Neutrophil (primary cell): Measurements from ENCODE around the gene CREB5.
"Not testable (repeated sequence)": the region's sequence is repeated elsewhere in the genome, so short reads cannot be mapped to it uniquely, and the experiment has no call there.

ENCODE experiments used
- H3K27ac ChIP-seq: fragments of 200-600 bp; sonication (generic); 2 replicates; pipeline ENCODE4 v1.5.1; 2016; ENCODE audit warnings: mild to moderate bottlenecking, moderate library complexity
- H3K27me3 ChIP-seq: fragments of 200-600 bp; sonication (generic); 2 replicates; pipeline ENCODE4 v1.6.0; 2016; ENCODE audit warnings: mild to moderate bottlenecking
- H3K36me3 ChIP-seq: fragments of 200-600 bp; sonication (generic); 2 replicates; pipeline ENCODE4 v1.5.1; 2017
- H3K4me1 ChIP-seq, 2 experiments: fragments of 200-600 bp in 1 of 2; sonication (generic) in 1 of 2; 1 replicate in 1 of 2; 2 replicates in 1 of 2; pipeline versions ENCODE4 v1.5.1 to v1.6.1; 2013 to 2016; ENCODE audit warnings: low read depth in 1 of 2, low read length in 1 of 2, mild to moderate bottlenecking in 1 of 2, moderate library complexity in 1 of 2; ENCODE audit not compliant: control insufficient read depth in 1 of 2, insufficient read depth in 1 of 2
- H3K4me3 ChIP-seq, 2 experiments: fragments of 200-600 bp in 1 of 2; sonication (generic) in 1 of 2; 1 replicate in 1 of 2; 2 replicates in 1 of 2; pipeline ENCODE4 v1.5.1; 2013 to 2016; ENCODE audit warnings: low read depth in 1 of 2, low read length in 1 of 2, mild to moderate bottlenecking in 1 of 2, moderate library complexity in 1 of 2
- H3K9me3 ChIP-seq: fragments of 200-600 bp; sonication (generic); 2 replicates; pipeline ENCODE4 v1.5.1; 2016
- TF ChIP-seq, protein P1 (sequence below): fragments of 200-600 bp; sonication (generic); IDR thresholded peaks from 2 replicates; pipeline ENCODE4 v1.5.1; 2016; ENCODE audit warnings: antibody characterized with exemption

Gene CREB5

DNA sequence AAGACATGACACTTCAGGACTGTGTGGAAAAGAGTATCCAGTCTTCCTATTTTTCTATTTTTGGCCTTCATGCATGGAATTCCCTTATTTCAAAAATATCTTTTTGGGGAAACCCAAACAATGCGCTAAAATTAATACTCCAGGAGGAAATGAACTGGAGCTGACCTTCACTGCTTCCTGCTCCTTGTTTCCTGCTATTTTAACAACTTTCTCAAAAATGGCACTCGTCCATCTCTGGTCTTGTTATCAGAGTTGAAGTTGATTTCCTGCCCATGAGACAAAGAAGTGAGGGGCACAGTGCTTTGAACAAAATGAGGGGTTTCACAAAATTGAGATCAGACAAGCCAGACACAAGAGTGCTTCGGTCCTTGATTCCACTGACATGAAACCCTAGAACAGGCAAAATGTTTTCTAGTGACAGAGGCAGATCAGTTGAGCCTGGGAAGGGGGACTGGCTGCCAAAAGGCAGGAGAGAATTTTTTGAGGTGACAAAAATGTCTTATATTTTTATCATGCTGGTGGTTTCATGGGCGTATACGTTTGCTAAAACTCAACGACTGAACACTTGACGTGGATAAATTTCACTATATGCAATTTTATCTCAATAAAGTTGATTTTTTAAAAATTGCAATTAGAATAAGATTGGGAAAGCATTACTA lies 193.2 kb downstream of the CREB5 start:
- Histone ChIP-seq H3K4me1 (no peaks in the 10 kb centered on the region), H3K27me3 (peaks cover 6% of the 10 kb centered on the region), H3K27ac (no peak overlapping the region), H3K9me3 (no peaks in the 10 kb centered on the region), H3K36me3 (no peaks in the 10 kb centered on the region), H3K4me3 (no peak overlapping the region)
- TF ChIP-seq, protein P1, sequence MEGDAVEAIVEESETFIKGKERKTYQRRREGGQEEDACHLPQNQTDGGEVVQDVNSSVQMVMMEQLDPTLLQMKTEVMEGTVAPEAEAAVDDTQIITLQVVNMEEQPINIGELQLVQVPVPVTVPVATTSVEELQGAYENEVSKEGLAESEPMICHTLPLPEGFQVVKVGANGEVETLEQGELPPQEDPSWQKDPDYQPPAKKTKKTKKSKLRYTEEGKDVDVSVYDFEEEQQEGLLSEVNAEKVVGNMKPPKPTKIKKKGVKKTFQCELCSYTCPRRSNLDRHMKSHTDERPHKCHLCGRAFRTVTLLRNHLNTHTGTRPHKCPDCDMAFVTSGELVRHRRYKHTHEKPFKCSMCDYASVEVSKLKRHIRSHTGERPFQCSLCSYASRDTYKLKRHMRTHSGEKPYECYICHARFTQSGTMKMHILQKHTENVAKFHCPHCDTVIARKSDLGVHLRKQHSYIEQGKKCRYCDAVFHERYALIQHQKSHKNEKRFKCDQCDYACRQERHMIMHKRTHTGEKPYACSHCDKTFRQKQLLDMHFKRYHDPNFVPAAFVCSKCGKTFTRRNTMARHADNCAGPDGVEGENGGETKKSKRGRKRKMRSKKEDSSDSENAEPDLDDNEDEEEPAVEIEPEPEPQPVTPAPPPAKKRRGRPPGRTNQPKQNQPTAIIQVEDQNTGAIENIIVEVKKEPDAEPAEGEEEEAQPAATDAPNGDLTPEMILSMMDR = no peak

DNA sequence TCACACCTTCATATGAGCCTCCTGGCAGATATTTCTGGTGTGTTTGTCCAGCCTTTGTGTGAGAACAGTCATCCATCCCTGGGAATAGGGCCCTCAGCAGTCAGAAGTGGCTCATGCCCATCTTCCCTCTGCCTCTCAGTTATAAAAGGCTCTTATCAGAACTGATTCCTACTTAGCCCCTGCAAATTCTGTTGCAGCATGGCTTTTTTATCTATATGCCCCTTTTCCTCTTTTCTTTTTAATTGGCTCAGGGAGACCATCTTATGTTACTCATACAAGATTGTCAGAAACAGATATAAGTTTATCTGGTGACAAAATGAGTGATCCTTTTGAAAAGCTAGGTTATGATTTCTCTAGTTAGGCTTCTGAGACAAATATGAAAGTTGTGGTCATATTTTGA lies 194.1 kb downstream of the CREB5 start:
- Histone ChIP-seq H3K36me3 (no peaks in the 10 kb centered on the region), H3K4me3 (no peak overlapping the region), H3K27ac (no peak overlapping the region), H3K9me3 (no peaks in the 10 kb centered on the region), H3K27me3 (peaks cover 6% of the 10 kb centered on the region), H3K4me1 (no peaks in the 10 kb centered on the region)
- TF ChIP-seq, protein P1 = no peak

DNA sequence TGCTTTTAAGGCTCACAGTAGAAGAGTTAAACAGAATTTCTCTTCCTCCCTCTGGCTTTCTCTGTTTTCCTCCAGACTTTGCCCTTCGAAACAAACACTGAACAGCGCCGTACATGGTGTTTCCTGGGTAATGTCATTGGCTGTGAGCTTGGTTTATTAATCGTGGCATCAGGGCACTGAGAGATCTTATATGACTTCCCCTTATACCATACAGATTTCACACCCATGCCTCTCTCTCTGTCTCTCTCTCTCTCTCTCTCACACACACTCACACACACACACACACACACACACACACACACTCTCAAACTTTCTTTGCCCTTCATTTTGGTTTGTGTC lies 195.5 kb downstream of the CREB5 start:
- TF ChIP-seq, protein P1 = no peak
- Histone ChIP-seq H3K27me3 (peaks cover 6% of the 10 kb centered on the region), H3K36me3 (no peaks in the 10 kb centered on the region), H3K27ac (no peak overlapping the region), H3K4me3 (no peak overlapping the region), H3K4me1 (no peaks in the 10 kb centered on the region), H3K9me3 (no peaks in the 10 kb centered on the region)

DNA sequence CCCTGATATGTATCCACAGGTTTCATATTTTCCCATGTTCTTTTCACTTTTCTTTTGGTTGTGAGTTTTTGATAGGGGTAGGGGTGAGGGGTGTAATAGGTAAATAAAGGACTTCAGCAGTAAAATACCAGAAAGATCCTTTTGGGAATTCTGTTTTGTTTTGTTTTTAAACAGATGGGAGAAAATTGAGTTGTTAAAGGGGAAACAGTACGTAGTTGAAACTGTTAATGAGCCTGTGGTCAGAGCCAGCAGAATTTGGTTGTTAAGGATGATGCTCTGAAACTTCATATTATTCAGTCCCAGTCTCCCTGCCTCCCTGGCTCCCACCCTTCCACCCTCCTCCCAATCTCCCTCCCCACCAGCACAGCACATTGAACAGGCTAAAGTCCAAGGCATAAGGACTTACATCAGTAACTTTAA lies 195.9 kb downstream of the CREB5 start:
- TF ChIP-seq, protein P1 = no peak
- H3K27me3 ChIP-seq = peaks cover 6% of the 10 kb centered on the region
- H3K9me3 ChIP-seq = no peaks in the 10 kb centered on the region
- H3K36me3 ChIP-seq = no peaks in the 10 kb centered on the region
- H3K4me3 ChIP-seq = no peak overlapping the region
- H3K4me1 ChIP-seq = no peaks in the 10 kb centered on the region
- H3K27ac ChIP-seq = no peak overlapping the region

DNA sequence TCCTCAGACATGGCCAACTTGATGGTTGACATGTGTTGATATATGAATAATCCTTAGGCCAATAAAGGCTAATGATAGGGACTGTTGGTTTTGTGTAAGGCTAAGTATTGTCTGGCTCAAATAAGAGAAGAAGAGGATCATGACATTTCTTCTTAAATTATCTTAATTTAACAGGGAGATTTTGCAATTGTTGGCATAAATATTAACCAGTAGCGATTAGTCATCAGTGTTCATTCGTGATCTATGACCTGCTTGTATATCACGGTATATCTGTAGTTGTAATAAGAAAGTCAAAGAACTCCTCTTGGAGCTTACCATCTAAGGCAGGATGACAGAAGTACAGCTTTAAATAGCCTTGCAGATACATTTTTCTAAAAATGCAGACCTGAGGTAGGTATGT lies 196.4 kb downstream of the CREB5 start:
- no peaks in the 10 kb centered on the region for H3K36me3 ChIP-seq
- no peak overlapping the region for H3K27ac ChIP-seq
- TF ChIP-seq, protein P1 = no peak
- no peak overlapping the region for H3K4me3 ChIP-seq
- no peaks in the 10 kb centered on the region for H3K9me3 ChIP-seq
- peaks cover 6% of the 10 kb centered on the region for H3K27me3 ChIP-seq
- H3K4me1 ChIP-seq = no peaks in the 10 kb centered on the region

DNA sequence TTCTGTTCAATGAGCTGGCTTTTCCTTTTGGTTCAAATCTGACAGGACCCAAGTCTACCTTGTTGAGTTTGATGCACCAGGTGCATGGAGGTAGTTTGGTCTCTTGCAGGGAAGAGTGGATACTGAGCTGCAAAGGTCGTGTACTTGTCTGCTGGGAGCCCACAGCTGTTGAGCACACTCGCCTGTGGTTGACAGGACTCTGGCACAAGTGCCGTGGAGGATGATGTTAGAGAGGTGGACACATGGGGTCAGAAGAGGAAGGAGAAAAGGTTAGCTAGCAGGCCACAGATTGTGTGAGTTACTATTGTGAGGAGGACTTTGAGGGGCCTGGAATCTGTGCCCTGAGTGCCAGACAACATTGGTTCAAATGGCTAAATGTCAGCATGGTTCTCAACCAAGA lies 197.3 kb downstream of the CREB5 start:
- TF ChIP-seq, protein P1 = no peak
- H3K4me3 ChIP-seq = no peak overlapping the region

DNA sequence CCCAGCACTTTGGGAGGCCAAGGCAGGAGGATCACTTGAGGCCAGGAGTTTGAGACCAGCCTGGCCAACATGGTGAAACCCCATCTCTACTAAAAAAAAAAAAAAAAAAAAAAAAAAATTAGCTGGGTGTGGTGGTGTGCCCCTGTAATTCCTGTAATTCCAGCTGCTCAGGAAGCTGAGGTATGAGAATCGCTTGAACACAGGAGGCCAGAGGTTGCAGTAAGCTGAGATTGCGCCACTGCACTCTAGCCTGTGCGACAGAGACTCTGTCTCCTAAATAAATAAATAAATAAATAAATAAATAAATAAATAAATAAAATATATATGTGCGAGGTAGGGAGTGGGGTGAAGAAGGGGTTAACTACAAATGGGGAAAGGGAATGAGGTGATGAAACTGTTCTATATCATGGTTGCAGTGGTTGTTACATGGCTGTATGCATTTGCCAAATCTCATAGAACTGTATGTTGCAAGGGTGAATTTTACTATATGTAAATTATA lies 199.1 kb downstream of the CREB5 start:
- H3K27ac ChIP-seq, H3K4me3 ChIP-seq: not testable (repeated sequence)

More for the DNA sequence above, 197.3 kb downstream of the CREB5 start:
- Histone ChIP-seq H3K4me1 (no peaks in the 10 kb centered on the region), H3K36me3 (no peaks in the 10 kb centered on the region), H3K27ac (no peak overlapping the region), H3K9me3 (no peaks in the 10 kb centered on the region), H3K27me3 (peaks cover 6% of the 10 kb centered on the region)

More for the DNA sequence above, 199.1 kb downstream of the CREB5 start:
- not testable (repeated sequence) for H3K4me1 ChIP-seq, H3K36me3 ChIP-seq, H3K9me3 ChIP-seq, H3K27me3 ChIP-seq
